ENCODE measurements around the gene TMEM263. TPM values are rescaled to one million over a fixed set of nuclear protein-coding genes. Genes with fewer than 3 reads are reported as not detected.

Gene TMEM263
- total RNA-seq, 1 donor from 2014 or later: 160 TPM

GRCh38 chr12:106934277-106934676, 21.4 kb upstream of the TMEM263 start:
- Histone ChIP-seq H3K79me2 (ENCODE audit: insufficient read depth, low read length) (no peaks in the 10 kb centered on the region), H3K4me3 (ENCODE audit: insufficient read depth, low read depth, low read length) (no peak overlapping the region), H3K9ac (ENCODE audit: low read length) (no peak overlapping the region), H3K4me2 (ENCODE audit: low read length) (no peak overlapping the region), H3K36me3 (ENCODE audit: insufficient read depth, low read length) (no peaks in the 10 kb centered on the region), H3K27ac (ENCODE audit: low read depth, low read length) (no peak overlapping the region), H3K4me1 (ENCODE audit: insufficient read depth, low read length) (no peaks in the 10 kb centered on the region), H4K20me1 (ENCODE audit: insufficient read depth, low read length) (no peaks in the 10 kb centered on the region), H3K9me3 (ENCODE audit: insufficient read depth, low read depth, low read length) (no peaks in the 10 kb centered on the region), H2AFZ (ENCODE audit: low read depth, low read length) (no peak overlapping the region), H3K27me3 (ENCODE audit: insufficient read depth, low read length) (peaks cover 3% of the 10 kb centered on the region)
- no peaks in the 10 kb centered on the region for H3K27me3 Mint-ChIP-seq (ENCODE audit: low read depth, unreplicated experiment)
- DNase-seq (ENCODE audit: low read depth) (no peak), FAIRE-seq (no peak)
- no peak overlapping the region for H3K4me3 Mint-ChIP-seq (ENCODE audit: unreplicated experiment)
- no peaks in the 10 kb centered on the region for H3K4me1 Mint-ChIP-seq (ENCODE audit: low read depth, unreplicated experiment)
- TF ChIP-seq CTCF (IDR thresholded peaks at IDR 0.05; ENCODE audit: insufficient read depth, low read depth, low read length) (no peak), EZH2 (IDR thresholded peaks at IDR 0.05; ENCODE audit: insufficient read depth, low read length) (no peak)
- H3K36me3 Mint-ChIP-seq (ENCODE audit: low read depth, unreplicated experiment): no peaks in the 10 kb centered on the region
- peaks cover 3% of the 10 kb centered on the region for H3K9me3 Mint-ChIP-seq (ENCODE audit: unreplicated experiment)
- no peak overlapping the region for H3K27ac Mint-ChIP-seq (ENCODE audit: unreplicated experiment)

- peaks cover 2% of the 10 kb centered on the region for H3K27me3 Mint-ChIP-seq (ENCODE audit: low read depth, unreplicated experiment)
- H3K36me3 ChIP-seq (ENCODE audit: insufficient read depth, low read length): no peaks in the 10 kb centered on the region
- no peak overlapping the region for H3K27ac Mint-ChIP-seq (ENCODE audit: unreplicated experiment)
- no peaks in the 10 kb centered on the region for H3K4me1 ChIP-seq (ENCODE audit: insufficient read depth, low read length)
- no peaks in the 10 kb centered on the region for H3K36me3 Mint-ChIP-seq (ENCODE audit: low read depth, unreplicated experiment)
- H3K4me3 Mint-ChIP-seq (ENCODE audit: unreplicated experiment): no peak overlapping the region
- H3K79me2 ChIP-seq (ENCODE audit: insufficient read depth, low read length): no peaks in the 10 kb centered on the region
- H3K27me3 ChIP-seq (ENCODE audit: insufficient read depth, low read length): no peaks in the 10 kb centered on the region
- H3K4me1 Mint-ChIP-seq (ENCODE audit: low read depth, unreplicated experiment): no peaks in the 10 kb centered on the region
- DNase-seq (ENCODE audit: low read depth): no peak
- H3K4me3 ChIP-seq (ENCODE audit: insufficient read depth, low read depth, low read length): no peak overlapping the region
- H3K9me3 ChIP-seq (ENCODE audit: insufficient read depth, low read depth, low read length): no peaks in the 10 kb centered on the region
- no peak overlapping the region for H3K9ac ChIP-seq (ENCODE audit: low read length)
- peaks cover 3% of the 10 kb centered on the region for H3K9me3 Mint-ChIP-seq (ENCODE audit: unreplicated experiment)
- FAIRE-seq: no peak
- no peak overlapping the region for H2AFZ ChIP-seq (ENCODE audit: low read depth, low read length)
- H3K4me2 ChIP-seq (ENCODE audit: low read length): no peak overlapping the region
- no peak for TF ChIP-seq CTCF (IDR thresholded peaks at IDR 0.05; ENCODE audit: insufficient read depth, low read depth, low read length)
- no peak for TF ChIP-seq EZH2 (IDR thresholded peaks at IDR 0.05; ENCODE audit: insufficient read depth, low read length)
- no peaks in the 10 kb centered on the region for H4K20me1 ChIP-seq (ENCODE audit: insufficient read depth, low read length)
- no peak overlapping the region for H3K27ac ChIP-seq (ENCODE audit: low read depth, low read length)
Measured at GRCh38 chr12:106941481-106942156, 14.1 kb upstream of the TMEM263 start.

GRCh38 chr12:106942775-106943174, 12.9 kb upstream of the TMEM263 start:
- Mint-ChIP-seq H3K4me3 (ENCODE audit: unreplicated experiment) (no peak overlapping the region), H3K4me1 (ENCODE audit: low read depth, unreplicated experiment) (no peaks in the 10 kb centered on the region), H3K27me3 (ENCODE audit: low read depth, unreplicated experiment) (peaks cover 2% of the 10 kb centered on the region), H3K9me3 (ENCODE audit: unreplicated experiment) (peaks cover 7% of the 10 kb centered on the region), H3K36me3 (ENCODE audit: low read depth, unreplicated experiment) (peaks cover 3% of the 10 kb centered on the region), H3K27ac (ENCODE audit: unreplicated experiment) (no peak overlapping the region)
- TF ChIP-seq CTCF (IDR thresholded peaks at IDR 0.05; ENCODE audit: insufficient read depth, low read depth, low read length): no peak
- no peak for TF ChIP-seq EZH2 (IDR thresholded peaks at IDR 0.05; ENCODE audit: insufficient read depth, low read length)
- Histone ChIP-seq H2AFZ (ENCODE audit: low read depth, low read length) (no peak overlapping the region), H3K4me3 (ENCODE audit: insufficient read depth, low read depth, low read length) (no peak overlapping the region), H3K36me3 (ENCODE audit: insufficient read depth, low read length) (no peaks in the 10 kb centered on the region), H3K27me3 (ENCODE audit: insufficient read depth, low read length) (no peaks in the 10 kb centered on the region), H3K4me2 (ENCODE audit: low read length) (no peak overlapping the region), H3K9me3 (ENCODE audit: insufficient read depth, low read depth, low read length) (no peaks in the 10 kb centered on the region), H4K20me1 (ENCODE audit: insufficient read depth, low read length) (no peaks in the 10 kb centered on the region), H3K9ac (ENCODE audit: low read length) (no peak overlapping the region), H3K4me1 (ENCODE audit: insufficient read depth, low read length) (no peaks in the 10 kb centered on the region), H3K27ac (ENCODE audit: low read depth, low read length) (no peak overlapping the region), H3K79me2 (ENCODE audit: insufficient read depth, low read length) (no peaks in the 10 kb centered on the region)
- DNase-seq (ENCODE audit: low read depth): no peak
- no peak for FAIRE-seq
